Liver (tissue), 2 donors: ENCODE results near the gene HELZ2.

ENCODE experiments used
- CTCF ChIP-seq: fragments of 150-350 bp; IDR thresholded peaks from 2 replicates; pipeline ENCODE4 v1.5.1; 2017; ENCODE audit warnings: improper control_type of control experiment, low read depth, low read length; ENCODE audit not compliant: missing input control
- REST ChIP-seq: IDR thresholded peaks from 2 replicates; pipeline ENCODE4 v1.6.1; 2016; ENCODE audit warnings: antibody characterized with exemption, mild to moderate bottlenecking
- donor health status: healthy.

- TF ChIP-seq CTCF: no peak
- TF ChIP-seq REST: no peak
These were observed 15.5 kb upstream of the HELZ2 start for GRCh38 chr20:63589261-63590217.
